ENCODE data around the gene GINS3. TPM values are rescaled to one million over a fixed set of nuclear protein-coding genes. Genes with fewer than 3 reads are reported as not detected.
"Not testable (repeated sequence)": the region's sequence is repeated elsewhere in the genome, so short reads cannot be mapped to it uniquely, and the experiment has no call there.

GINS3 gene
- total RNA-seq, 1 experiment from 2014 or later: 7.6 TPM

DNA sequence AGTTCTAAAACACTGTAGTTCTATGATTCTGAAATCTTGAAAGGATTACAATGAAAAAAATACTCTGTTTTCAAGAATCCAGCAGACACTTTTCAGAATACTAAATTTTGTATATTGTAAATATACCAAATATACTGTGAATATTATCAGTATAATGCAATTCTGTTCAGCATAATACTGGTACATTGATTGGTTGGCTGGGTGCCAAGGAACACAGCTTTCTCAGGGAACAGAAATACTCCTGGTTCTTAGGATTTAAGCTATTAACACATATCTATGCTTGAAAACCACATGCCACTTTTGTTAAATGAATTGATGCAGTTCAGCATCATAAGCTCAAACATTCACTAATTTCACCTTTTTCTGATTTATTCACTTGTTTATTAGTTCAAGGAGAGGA lies 2.5 kb upstream of the GINS3 start:
- intact Hi-C loops (cut with micrococcal nuclease; ENCODE audit: unreplicated experiment): no loop called here
- ATAC-seq (no peak), DNase-seq (ENCODE audit: low read depth, low spot score) (no peak)
- no peaks in the 10 kb centered on the region; the same call in 1 of the 2 replicates for H3K36me3 ChIP-seq (ENCODE audit: control insufficient read depth, insufficient read depth, low read length)
- H3K4me3 ChIP-seq (ENCODE audit: low read depth in 2 of 2, low read length in 2 of 2): no peak overlapping the region
- POLR2A ChIA-PET: no interaction called here
- TF ChIP-seq, protein P1, sequence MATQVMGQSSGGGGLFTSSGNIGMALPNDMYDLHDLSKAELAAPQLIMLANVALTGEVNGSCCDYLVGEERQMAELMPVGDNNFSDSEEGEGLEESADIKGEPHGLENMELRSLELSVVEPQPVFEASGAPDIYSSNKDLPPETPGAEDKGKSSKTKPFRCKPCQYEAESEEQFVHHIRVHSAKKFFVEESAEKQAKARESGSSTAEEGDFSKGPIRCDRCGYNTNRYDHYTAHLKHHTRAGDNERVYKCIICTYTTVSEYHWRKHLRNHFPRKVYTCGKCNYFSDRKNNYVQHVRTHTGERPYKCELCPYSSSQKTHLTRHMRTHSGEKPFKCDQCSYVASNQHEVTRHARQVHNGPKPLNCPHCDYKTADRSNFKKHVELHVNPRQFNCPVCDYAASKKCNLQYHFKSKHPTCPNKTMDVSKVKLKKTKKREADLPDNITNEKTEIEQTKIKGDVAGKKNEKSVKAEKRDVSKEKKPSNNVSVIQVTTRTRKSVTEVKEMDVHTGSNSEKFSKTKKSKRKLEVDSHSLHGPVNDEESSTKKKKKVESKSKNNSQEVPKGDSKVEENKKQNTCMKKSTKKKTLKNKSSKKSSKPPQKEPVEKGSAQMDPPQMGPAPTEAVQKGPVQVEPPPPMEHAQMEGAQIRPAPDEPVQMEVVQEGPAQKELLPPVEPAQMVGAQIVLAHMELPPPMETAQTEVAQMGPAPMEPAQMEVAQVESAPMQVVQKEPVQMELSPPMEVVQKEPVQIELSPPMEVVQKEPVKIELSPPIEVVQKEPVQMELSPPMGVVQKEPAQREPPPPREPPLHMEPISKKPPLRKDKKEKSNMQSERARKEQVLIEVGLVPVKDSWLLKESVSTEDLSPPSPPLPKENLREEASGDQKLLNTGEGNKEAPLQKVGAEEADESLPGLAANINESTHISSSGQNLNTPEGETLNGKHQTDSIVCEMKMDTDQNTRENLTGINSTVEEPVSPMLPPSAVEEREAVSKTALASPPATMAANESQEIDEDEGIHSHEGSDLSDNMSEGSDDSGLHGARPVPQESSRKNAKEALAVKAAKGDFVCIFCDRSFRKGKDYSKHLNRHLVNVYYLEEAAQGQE (IDR thresholded peaks at IDR 0.05; ENCODE audit: insufficient read depth in 1 of 2, low read depth in 2 of 2, low read length in 1 of 2): no peak
- no peak for TF ChIP-seq TCF7L2 (IDR thresholded peaks at IDR 0.05; ENCODE audit: low read depth, low read length)
- no peak for TF ChIP-seq SIN3A (IDR thresholded peaks at IDR 0.05; ENCODE audit: borderline replicate concordance, insufficient read depth, low read depth, low read length)
- TF ChIP-seq, protein P2, sequence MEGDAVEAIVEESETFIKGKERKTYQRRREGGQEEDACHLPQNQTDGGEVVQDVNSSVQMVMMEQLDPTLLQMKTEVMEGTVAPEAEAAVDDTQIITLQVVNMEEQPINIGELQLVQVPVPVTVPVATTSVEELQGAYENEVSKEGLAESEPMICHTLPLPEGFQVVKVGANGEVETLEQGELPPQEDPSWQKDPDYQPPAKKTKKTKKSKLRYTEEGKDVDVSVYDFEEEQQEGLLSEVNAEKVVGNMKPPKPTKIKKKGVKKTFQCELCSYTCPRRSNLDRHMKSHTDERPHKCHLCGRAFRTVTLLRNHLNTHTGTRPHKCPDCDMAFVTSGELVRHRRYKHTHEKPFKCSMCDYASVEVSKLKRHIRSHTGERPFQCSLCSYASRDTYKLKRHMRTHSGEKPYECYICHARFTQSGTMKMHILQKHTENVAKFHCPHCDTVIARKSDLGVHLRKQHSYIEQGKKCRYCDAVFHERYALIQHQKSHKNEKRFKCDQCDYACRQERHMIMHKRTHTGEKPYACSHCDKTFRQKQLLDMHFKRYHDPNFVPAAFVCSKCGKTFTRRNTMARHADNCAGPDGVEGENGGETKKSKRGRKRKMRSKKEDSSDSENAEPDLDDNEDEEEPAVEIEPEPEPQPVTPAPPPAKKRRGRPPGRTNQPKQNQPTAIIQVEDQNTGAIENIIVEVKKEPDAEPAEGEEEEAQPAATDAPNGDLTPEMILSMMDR (IDR thresholded peaks at IDR 0.05): no peak
- no peak for TF ChIP-seq POLR2AphosphoS5 (IDR thresholded peaks at IDR 0.05; ENCODE audit: low read depth, low read length)
- no peak overlapping the region for H3K27ac ChIP-seq (ENCODE audit: low read length)
- H3K27me3 ChIP-seq (ENCODE audit: control insufficient read depth, insufficient read depth, low read length): no peaks in the 10 kb centered on the region
- no peaks in the 10 kb centered on the region for H3K4me1 ChIP-seq (ENCODE audit: control insufficient read depth, insufficient read depth, low read length)
- in situ Hi-C loops (cut with HindIII; ENCODE audit: low pct_unique_long_range_greater_than_20kb, low sequenced_read_pairs): no loop called here
- CTCF ChIA-PET: no interaction called here
- no peaks in the 10 kb centered on the region for H3K9me3 ChIP-seq (ENCODE audit: control insufficient read depth, insufficient read depth, low read depth, low read length)
- BruUV-seq (replicated peaks): no TSS peak

DNA sequence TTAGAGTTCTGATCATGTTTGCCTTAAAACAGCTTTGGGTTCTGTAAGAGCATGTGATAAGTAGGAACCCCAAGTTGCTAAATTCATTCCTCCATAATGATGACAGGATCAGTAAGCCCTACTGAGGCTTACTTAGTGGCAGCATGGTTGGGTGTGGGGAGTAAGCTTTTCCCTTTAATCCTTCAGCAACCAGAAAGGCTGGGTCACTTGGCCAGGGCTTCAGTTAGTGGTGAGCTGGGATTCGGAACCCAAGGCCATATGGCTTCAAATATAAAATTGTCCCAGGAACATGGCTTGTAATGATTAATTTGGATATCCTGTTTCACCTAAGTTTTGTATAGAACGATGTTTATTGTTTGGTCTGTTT lies 850 bp downstream of the GINS3 start:
- in situ Hi-C loops (cut with HindIII; ENCODE audit: low pct_unique_long_range_greater_than_20kb, low sequenced_read_pairs) (no loop called here), intact Hi-C loops (cut with micrococcal nuclease; ENCODE audit: unreplicated experiment) (no loop called here)
- no peak for DNase-seq (ENCODE audit: low read depth, low spot score)
- H3K4me3 ChIP-seq (ENCODE audit: low read depth in 2 of 2, low read length in 2 of 2): peak overlapping the region; percentile 84 to 96
- no peaks in the 10 kb centered on the region for H3K27me3 ChIP-seq (ENCODE audit: control insufficient read depth, insufficient read depth, low read length)
- peak overlapping the region; percentile 91 for H3K27ac ChIP-seq (ENCODE audit: low read length)
- BruUV-seq (replicated peaks): no TSS peak
- no peaks in the 10 kb centered on the region; the same call in 1 of the 2 replicates for H3K36me3 ChIP-seq (ENCODE audit: control insufficient read depth, insufficient read depth, low read length)
- H3K9me3 ChIP-seq (ENCODE audit: control insufficient read depth, insufficient read depth, low read depth, low read length): no peaks in the 10 kb centered on the region
- POLR2A ChIA-PET: no interaction called here
- CTCF ChIA-PET: no interaction called here
- TF ChIP-seq, protein P1 (IDR thresholded peaks at IDR 0.05; ENCODE audit: insufficient read depth in 1 of 2, low read depth in 2 of 2, low read length in 1 of 2): no peak
- TF ChIP-seq, protein P2 (IDR thresholded peaks at IDR 0.05): no peak
- TF ChIP-seq SIN3A (IDR thresholded peaks at IDR 0.05; ENCODE audit: borderline replicate concordance, insufficient read depth, low read depth, low read length): no peak
- TF ChIP-seq TCF7L2 (IDR thresholded peaks at IDR 0.05; ENCODE audit: low read depth, low read length): no peak
- TF ChIP-seq POLR2AphosphoS5 (IDR thresholded peaks at IDR 0.05; ENCODE audit: low read depth, low read length): no peak
- H3K4me1 ChIP-seq (ENCODE audit: control insufficient read depth, insufficient read depth, low read length): no peaks in the 10 kb centered on the region
- peak; percentile 54; the same call in 1 of the 2 replicates for ATAC-seq

DNA sequence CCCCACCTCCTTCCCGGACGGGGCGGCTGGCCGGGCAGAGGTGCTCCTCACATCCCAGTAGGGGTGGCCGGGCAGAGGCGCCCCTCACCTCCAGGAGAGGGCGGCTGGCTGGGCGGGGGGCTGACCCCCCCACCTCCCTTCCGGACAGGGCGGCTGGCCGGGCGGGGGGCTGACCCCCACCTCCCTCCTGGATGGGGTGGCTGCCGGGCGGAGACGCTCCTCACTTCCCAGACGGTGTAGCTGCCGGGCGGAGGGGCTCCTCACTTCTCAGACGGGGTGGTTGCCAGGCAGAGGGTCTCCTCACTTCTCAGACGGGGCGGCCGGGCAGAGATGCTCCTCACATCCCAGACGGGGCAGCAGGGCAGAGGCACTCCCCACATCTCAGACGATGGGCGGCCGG lies 4.6 kb downstream of the GINS3 start:
- H3K36me3 ChIP-seq (ENCODE audit: control insufficient read depth, insufficient read depth, low read length); H3K27ac ChIP-seq (ENCODE audit: low read length); BruUV-seq (replicated peaks); in situ Hi-C loops (cut with HindIII; ENCODE audit: low pct_unique_long_range_greater_than_20kb, low sequenced_read_pairs); ATAC-seq; POLR2A ChIA-PET; intact Hi-C loops (cut with micrococcal nuclease; ENCODE audit: unreplicated experiment); DNase-seq (ENCODE audit: low read depth, low spot score); H3K4me3 ChIP-seq (ENCODE audit: low read depth in 2 of 2, low read length in 2 of 2); H3K27me3 ChIP-seq (ENCODE audit: control insufficient read depth, insufficient read depth, low read length); CTCF ChIA-PET; H3K9me3 ChIP-seq (ENCODE audit: control insufficient read depth, insufficient read depth, low read depth, low read length); H3K4me1 ChIP-seq (ENCODE audit: control insufficient read depth, insufficient read depth, low read length): not testable (repeated sequence)
